ENCODE measurements around the gene GALNT16.
"Not testable (repeated sequence)": the region's sequence is repeated elsewhere in the genome, so short reads cannot be mapped to it uniquely, and the experiment has no call there.

Gene GALNT16

GRCh38 chr14:69259527-69260189 is at the start of gene GALNT16:
TSS of gene GALNT16 (plus strand) at chr14:69260158. CDS start at chr14:69260291, 133 bp downstream.
- DNase-seq: no peak

- DNase-seq: no peak
These were observed 45.6 kb upstream of the GALNT16 start for GRCh38 chr14:69214393-69214792.

- not testable (repeated sequence) for DNase-seq
These were observed 42.3 kb upstream of the GALNT16 start for GRCh38 chr14:69217663-69218062.

DNA sequence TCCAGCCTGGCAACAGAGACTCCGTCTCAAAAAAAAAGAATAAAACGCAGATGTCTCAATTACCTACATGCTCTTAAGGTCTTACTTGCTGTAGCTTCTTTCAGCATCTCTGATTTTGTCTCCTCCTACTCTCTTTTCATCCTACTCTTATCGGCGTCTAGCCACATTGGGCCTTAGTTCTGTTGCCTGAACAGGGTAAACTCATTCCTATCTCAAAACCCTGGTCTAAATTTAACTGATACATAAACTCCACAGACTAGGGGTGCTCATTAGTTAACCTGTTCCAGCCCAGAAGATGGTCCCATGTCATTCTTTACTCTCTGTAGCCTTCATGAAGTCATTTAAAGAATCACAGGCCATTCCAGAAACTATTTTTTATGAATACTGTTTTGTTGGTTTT is 35.0 kb upstream of the GALNT16 start:
- no peak for DNase-seq

DNA sequence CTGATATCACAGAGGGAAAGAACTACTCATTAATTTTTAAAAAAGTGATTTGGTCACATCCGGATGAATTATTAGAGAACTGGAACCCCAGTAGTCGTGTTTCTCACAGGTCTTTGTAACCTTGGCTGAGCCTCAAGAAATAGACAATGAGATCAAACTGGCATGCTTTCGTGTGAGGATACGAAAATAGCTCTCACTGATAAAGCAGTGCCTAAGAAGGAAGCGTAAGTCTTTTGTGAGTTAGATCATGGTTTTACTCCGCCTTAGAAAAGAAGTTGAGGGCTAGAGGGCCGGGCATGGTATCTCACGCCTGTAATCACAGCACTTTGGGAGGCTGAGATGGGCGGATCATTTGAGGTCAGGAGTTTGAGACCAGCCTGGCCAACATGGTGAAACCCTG is 33.8 kb upstream of the GALNT16 start:
- DNase-seq: no peak

DNA sequence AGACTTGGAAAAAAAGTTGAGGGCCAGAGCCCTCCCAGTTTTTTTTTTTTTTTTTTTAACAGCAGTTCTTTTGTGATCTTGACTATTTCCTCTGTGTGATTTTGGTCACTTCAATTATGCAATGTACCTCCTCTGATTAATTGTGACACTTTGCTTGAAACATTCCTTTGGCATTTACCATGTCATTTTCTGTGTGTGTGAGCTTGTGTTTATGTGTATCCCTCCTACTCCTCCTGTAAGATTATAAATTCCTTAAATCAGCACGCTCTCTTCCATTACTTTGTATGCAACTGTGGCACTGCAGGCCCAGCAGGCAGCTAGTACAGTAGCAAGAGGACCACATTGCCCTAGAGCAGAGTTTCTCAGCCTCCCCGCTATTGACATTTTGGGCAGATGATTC is 33.2 kb upstream of the GALNT16 start:
- DNase-seq: no peak

DNA sequence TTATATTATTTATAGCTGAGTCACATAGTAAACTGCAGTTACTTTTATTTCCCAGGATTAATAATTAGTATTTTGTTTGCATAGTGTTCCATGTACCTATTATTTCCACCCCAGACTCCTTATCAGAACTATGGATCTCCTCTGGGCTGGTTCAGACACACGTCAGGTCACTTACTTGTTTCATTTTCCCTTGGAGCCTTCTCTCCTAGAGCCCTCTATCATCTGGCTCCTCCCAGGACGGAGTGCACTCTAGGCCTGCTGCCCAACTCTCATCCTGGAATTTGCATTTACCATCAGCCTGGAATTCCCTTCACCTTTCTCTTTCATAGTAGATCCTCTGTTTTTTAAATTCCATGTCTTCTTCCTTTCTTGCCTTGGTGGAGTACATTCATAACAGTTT is 28.5 kb upstream of the GALNT16 start:
- no peak for DNase-seq

DNA sequence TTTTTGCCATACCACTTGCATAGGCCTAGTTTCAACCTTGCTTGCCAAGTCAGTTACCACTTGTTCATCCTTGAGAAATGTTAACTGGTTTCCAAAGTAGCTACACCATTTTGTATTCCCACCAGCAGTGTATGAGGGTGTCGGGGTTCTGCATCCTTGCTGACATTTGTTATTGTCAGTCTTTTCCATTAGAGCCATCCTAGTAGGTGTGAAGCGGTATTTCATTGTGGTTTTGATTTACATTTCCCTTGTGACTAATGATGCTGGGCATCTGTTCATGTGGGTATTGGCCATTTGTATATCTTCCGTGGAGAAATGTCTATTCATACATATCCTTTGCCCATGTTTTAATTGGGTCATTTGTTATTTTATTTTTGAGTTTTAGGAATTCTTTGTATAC is 27.6 kb upstream of the GALNT16 start:
- DNase-seq: no peak

- DNase-seq: no peak
These were observed 25.9 kb upstream of the GALNT16 start for GRCh38 chr14:69234106-69234505.

DNA sequence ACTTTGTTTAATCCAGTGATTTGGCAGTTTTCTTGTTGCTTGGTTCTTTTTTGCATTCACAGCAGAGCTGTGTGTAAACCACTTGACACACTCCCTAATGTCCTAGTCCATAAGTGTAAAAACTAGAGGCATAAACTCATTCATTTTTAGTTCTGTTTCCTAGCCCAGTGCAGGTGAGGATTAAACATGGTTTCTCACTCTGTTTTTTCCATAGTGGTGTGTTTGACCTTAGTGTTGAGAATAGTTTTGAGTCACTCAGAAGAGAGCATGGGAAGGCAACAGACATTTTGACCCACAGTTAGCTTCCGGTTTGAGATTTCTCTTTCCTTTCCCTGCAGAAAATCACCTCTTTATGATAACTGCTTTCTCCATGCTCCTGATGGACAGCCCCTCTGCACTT is 24.2 kb upstream of the GALNT16 start:
- DNase-seq: no peak

GRCh38 chr14:69237142-69237541 is 22.8 kb upstream of the GALNT16 start:
- DNase-seq: no peak

DNA sequence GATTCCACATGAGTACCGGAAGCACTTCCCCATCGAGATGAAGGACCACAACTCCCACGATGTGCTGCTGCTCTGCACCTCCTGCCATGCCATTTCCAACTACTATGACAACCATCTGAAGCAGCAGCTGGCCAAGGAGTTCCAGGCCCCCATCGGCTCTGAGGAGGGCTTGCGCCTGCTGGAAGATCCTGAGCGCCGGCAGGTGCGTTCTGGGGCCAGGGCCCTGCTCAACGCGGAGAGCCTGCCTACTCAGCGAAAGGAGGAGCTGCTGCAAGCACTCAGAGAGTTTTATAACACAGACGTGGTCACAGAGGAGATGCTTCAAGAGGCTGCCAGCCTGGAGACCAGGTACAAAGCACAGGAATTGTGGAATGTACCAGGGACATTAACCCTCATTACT is 22.4 kb upstream of the GALNT16 start:
- no peak for DNase-seq

DNA sequence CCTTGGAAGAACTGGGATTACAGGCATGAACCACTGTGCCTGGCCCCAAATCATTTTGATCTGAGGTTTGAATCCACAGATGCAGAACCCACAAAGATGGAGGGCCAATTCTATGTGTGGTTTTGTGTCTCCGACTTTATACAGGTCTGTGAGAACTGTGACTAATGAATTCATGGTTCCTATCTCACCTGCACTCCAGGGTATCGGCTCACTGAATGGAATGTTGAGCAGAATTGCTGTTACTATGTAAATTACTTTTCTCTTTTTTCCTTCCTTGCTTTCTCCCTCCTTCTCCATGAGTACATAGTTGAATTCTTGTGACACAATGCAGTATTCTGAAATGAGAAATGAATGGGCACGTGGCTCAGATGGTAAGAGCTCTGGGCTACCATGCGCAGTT is 21.1 kb upstream of the GALNT16 start:
- no peak for DNase-seq

GRCh38 chr14:69240527-69241173 is 19.3 kb upstream of the GALNT16 start:
- no peak for DNase-seq

GRCh38 chr14:69241577-69241976 is 18.4 kb upstream of the GALNT16 start:
- no peak for DNase-seq

DNA sequence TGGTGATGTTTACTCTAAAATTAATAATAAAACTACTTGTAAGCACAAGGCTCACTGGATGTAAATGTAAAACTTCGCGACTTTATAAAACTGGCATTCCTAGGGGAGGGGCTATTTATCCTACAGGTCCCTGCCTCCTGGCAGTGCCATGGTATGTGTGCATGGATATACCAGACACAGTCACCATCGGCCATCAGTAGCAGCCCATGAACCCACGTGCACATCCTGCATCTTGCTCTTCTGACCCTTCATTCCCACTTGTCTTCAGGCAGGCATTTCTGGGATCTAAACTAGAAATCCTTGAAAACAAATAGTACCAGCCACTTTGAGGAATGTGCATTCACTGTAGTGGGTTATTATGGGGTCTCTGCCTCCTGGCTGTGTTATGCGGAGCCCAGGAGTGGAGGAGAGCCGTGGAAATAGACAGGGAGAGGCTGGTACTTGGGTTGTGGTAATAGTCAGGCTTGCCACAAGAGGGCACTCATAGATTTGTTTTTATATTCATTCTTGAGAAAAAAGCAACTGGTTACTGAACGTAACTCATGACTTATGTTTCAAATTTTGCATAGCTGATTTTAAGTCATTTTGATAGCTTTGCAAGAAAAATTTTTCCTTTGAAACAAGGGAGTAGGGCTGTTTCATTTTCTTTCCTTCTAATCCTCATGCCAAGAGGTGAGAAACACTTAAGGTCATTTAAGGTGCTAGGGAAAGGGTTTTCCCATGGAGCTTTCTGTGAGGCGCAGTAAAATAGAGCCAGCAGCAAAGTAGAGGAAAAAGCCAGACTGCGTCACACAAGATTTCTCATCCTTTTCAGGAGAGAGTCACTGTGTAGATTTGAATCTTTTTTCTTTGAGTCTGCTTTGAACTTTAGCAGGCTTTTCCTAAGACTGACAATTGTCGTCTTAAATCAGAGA is 17.4 kb upstream of the GALNT16 start:
- peak; percentile 63 for DNase-seq

- DNase-seq: no peak
These were observed 15.0 kb upstream of the GALNT16 start for GRCh38 chr14:69244946-69245345.

DNA sequence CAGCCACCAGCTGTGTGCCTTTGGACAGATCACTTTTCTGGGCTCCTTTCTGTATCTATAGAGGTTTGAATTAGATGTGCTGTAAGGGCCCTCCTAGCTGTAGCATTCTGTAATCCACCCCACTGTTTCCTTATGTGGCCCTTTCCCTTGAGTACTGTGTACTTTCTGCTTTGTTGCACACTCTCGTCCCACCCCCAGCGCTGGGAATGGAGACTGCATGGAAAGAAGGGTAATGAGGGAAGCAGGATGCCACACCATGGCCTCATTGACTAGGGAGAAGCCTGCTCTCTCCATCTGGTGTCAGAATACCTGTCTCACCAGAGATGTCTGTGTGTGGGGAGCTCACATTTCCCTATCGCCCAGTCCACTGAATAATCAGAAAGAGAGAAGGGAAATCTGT is 13.6 kb upstream of the GALNT16 start:
- no peak for DNase-seq

DNA sequence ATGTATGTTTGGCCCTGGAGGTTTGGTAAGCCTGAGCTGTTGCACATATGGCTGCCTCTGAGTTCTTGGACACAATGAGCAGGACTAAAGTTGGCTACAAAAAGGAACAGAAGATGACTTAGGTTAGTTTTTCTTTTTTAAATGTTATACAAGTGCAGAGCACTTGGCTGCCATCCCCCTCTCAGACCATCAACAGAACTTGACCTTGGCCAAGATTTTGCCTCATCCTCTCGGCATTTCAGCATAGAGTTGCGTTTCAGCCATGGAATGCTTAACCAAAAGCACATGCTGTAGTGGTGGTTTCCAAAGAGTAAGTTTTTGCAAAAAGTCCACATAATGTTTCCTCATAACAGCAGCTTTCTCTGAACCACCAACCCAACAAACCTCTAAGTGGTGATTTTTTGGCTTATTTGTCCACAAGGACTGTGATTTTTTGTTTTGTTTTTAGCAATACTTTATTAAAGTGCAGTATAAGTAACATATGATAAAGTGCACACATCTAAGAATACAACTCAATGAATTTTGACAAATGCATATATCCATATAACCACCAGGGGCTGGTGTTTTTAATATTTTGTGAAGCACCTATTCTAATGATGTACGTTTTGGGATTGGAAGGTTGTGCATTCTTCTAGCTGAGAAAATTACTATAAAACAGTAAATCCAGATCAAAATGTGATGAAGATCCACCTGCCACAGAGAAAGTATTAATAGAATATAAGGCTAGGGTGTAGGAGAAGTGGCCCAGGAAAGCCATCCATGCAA is 12.1 kb upstream of the GALNT16 start:
- DNase-seq: no peak

DNA sequence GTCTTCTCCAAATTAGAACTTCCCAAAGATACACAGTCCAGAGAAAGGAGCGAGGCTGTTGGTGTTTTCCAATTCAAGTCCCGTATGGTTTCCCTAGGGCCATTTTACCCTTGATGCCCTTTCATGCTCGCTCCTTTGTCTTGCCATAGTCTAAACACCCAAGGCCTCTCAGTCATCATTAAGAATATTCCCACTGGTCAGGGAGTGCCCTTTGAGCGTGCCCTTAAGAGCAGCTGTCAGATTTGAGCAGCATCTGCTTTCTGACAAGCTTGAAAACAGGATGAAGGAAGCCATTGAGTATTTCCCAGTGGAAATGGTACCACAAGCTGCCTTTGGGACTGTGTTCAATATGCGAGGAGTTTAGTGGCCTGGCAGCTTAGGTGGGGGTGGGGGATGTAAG is 10.4 kb upstream of the GALNT16 start:
- no peak for DNase-seq

GRCh38 chr14:69252851-69253250 is 7.1 kb upstream of the GALNT16 start:
- DNase-seq: no peak

DNA sequence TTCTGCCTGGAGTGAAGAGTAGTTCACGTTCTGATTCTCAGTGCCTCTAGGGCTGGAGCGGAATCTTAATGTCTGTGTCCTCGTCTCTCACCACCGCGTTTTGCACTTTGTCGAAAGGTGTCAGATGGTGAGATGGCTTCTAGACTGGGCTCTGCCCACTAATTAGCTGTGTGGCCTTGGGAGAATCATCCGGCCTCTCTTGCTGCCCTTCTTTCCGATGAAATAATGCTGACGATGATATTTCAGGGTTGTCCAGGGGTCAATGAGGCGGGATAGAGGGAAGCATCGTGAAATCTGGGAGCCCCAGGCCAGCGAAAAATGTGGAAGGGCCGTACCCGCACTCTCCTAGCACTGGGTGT is 811 bp upstream of the GALNT16 start:
- DNase-seq: no peak

DNA sequence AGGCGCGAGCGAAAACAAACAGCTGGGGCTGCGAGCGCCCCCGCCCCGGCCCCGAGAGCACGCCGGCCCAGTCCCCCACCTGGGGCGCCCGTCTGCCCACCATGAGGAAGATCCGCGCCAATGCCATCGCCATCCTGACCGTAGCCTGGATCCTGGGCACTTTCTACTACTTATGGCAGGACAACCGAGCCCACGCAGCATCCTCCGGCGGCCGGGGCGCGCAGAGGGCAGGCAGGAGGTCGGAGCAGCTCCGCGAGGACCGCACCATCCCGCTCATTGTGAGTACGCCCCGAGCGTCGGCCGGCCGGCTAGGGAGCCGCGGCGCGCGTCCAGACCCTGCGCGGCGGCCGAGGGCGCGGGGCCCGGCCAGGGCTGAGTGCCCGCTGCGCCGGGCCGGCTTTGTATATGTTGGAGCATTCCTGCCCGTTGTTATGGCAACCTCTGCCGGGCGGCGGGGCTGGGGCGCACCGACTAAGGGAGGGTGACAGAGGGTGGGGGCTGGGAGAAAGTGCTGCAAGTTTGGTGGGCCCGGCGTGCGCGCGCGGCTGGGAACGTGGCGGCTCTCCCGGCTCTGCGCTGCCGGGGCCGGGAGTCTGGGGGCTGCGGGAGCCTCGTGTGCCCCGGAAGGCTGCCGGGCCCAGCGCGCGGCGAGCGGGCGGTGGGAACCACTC is 367 bp downstream of the GALNT16 start:
- no peak for DNase-seq

Measured in CD4-positive, alpha-beta T cell treated with Interleukin-17A for 4 hours (primary cell).